Hematopoietic multipotent progenitor cell treated with erythropoietin and hydrocortisone succinate and interleukin-3 and kit ligand, for 15 days (in vitro differentiated cells): ENCODE data around the gene NDUFAF7.
A peak's percentile ranks its signal among the peaks of the same experiment; 100 is the strongest.
"Not testable (repeated sequence)": the region's sequence is repeated elsewhere in the genome, so short reads cannot be mapped to it uniquely, and the experiment has no call there.

Experiments
- DNase-seq: peaks from one replicate; pipeline ENCODE4 v3.0.0-alpha.2; 2015; ENCODE audit warnings: low spot score

The NDUFAF7 gene

GRCh38 chr2:37219046-37219445 is 12.4 kb upstream of the NDUFAF7 start:
- no peak for DNase-seq

DNA sequence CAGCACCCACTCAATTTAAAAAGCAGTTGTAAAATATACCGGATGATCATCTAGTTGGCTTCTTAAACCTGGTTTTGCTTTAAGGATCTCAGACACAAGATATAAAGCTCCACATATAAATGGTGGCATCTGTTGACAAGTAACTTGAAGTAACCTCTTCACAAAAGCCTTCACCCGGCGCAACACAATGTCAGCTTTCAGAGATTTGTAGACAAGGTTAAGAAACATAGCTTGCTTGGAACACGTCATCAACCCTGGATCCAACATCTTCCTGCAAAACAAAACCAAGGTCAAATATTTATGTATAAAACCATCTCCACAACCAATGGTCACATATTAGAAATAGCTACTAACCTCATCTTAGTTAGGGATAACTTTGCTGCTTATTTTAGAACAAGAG is 8.3 kb upstream of the NDUFAF7 start:
- no peak for DNase-seq

DNA sequence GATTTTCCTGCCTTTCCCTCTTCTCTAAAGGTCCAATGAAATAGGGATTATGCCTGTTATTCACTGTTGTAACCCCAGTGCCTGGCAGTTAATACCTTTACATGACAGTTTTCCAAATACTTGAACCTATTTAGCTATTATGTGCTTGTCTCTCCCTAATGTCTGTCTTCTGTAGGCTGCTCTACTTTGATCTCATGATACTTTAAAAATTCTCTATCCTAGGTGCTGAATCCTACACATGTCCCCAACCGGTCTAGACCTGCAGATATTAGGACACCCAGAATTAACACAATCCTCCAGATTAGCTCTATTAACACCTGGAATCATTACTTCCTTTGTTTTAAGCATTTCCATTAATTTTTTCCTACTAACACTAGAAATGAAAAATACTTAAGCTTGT is 7.4 kb upstream of the NDUFAF7 start:
- no peak for DNase-seq

DNA sequence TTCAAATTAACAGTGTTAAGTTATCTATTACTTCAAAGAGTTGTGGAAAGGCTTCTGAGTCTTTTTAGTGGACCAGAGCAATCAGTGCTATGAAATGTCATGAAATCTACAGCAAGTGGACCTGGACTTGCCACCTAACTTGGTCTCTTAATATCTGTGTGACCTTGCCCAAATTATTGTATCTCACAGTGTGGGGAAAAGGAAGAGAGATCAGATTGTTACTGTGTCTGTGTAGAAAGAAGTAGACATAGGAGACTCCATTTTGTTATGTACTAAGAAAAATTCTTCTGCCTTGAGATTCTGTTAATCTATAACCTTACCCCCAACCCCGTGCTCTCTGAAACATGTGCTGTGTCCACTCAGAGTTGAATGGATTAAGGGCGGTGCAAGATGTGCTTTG is 6.3 kb upstream of the NDUFAF7 start:
- DNase-seq: not testable (repeated sequence)

DNA sequence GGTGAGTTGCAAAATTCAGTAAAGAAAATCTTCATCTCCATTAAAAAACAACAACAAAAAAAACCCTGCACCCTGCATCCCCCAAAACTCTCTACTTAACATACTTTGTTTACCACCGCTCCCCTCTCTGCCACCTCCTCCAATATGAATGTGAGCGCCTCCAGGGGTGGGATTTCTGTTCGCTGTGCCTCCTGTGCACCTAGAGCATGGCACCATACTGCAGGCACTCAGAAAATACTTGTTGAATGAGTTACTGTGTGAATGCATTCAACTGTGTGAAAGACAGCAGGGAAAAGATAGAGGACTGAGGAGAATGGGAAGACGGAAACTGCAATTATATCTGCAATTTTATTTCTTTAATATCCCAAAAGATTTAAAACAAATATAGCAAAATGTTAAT is 4.6 kb upstream of the NDUFAF7 start:
- DNase-seq: no peak

GRCh38 chr2:37228788-37229187 is 2.7 kb upstream of the NDUFAF7 start:
- no peak for DNase-seq

DNA sequence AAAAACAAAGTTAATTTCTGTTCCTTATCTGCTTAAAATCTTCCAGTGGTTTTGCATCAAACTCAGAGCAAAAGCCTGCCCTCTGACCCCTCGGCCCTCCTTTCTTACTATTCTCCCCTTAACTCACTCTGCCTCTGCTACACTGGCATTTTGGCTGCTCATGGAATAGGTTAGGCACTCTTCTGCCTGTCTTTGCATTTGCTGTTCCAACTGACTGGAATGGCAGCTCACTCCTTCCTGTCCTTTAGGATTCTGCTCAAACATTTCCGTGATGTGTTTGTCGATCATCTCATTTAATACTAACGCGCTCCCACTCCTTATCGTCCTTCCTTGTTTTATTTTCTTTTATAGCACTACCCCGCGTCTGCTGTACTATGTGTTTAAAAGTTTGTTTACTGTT is 877 bp upstream of the NDUFAF7 start:
- DNase-seq: no peak

DNA sequence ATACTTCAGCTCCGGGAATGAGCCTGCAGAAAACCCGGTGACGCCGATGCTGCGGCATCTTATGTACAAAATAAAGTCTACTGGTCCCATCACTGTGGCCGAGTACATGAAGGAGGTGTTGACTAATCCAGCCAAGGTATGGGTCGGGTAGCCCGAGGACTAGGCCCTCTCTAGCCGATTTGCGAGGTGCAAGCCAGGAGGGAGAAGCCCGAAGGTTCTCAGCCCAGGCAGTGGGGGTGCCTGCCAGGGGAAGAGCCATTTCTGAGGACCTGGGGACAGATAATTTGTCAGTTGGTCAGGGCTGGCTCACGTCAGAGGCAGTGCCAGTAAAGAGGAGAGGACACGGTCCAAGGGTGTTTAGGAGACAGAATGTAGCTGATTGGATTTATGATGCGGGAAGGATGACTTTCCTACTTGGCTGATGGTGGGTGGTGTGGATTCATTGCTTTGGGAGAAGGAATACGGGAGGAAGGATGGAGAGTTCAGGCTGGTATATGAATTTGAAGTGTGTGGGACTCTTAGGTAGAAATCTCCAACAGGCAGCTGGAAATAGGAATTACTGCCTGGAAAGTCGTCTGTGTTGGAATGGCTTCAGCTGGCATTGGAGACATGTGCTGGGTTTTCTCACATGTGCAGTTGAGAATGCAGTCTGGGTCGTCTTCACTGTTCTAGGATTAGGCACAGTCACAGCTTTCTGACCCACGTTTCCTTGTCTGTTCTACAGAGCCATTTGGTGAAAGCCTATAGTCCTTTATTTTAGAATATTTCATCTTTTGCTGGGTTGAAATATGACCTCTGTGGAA is 874 bp downstream of the NDUFAF7 start:
- DNase-seq: peak; percentile 6

DNA sequence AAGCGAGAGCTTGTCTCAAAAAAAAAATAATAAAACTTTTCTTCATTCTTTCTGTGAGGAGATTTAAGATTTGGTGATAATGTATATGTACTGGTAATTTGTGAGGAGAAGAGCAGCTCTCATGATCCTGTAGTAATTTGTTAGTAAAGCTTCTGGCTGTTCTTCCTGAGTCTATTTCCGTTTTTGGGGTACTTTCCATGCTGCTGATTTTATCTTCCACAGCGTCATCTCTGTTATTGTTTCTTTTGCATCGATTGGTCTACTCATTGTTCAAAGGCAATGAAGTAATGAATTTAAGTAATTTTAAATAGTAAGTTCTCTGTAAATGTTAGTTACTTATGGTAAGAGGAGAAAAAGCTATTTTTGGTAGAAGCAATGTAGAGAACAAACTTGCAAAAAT is 12.0 kb downstream of the NDUFAF7 start:
- no peak for DNase-seq

GRCh38 chr2:37244017-37244416 is 12.6 kb downstream of the NDUFAF7 start:
- DNase-seq: no peak

DNA sequence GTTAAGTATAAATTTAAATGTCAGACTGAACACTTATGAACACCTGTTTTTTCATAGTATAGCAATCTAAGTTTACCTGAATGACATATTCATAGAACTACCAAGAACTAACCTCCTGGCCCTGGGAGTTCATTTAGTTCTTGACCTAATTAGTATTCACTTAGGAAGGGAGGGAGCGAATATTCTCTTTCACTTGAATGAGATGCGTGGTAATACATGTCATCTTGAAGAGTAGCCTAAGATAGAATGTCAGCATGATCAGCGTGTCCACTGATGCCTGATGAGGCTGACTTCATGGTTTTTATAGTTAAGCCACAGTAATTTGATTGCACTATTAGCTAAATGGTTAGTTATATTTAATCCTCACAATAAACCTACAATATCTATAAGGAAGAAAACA is 13.3 kb downstream of the NDUFAF7 start:
- no peak for DNase-seq

- DNase-seq: no peak
These were observed 14.7 kb downstream of the NDUFAF7 start for GRCh38 chr2:37246205-37246604.

- no peak for DNase-seq
These were observed 19.6 kb downstream of the NDUFAF7 start for GRCh38 chr2:37250869-37251740.

DNA sequence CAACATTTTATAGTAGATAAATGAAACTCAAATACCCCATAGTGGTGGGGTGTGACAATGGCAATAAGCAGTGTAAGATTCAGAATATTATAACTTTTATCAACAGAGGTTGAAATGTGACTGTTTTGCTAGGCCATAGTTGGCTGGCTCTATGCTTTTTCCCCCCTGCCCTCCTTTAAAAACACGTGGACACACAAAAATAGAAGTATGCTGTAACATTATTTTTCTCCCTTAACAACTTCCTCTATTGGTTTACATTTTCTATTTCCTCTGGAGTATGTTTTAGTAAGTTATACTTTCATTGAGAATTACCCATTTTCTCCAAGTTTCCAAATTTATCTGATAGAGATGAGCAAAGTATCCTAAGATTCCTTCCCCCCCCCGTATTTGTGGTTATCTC is 31.1 kb downstream of the NDUFAF7 start:
- no peak for DNase-seq

DNA sequence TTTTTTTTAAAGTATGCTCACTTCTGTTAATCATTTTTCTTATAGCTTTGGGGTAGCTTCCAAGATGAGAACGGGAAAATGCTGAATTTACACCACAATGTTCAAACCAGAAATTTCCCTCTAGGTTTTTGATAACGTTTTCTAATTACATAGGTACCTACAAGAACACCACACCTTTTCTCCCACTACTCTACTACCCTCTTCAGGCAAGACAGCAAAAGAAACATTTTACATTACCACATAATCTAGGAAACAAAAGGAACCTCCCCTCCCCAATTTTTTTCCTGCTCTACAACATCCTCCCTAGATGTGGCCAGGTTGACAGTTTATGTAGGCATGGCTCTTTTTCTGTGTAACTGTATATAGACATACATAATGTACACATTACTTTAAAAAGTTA is 32.4 kb downstream of the NDUFAF7 start:
- DNase-seq: no peak

DNA sequence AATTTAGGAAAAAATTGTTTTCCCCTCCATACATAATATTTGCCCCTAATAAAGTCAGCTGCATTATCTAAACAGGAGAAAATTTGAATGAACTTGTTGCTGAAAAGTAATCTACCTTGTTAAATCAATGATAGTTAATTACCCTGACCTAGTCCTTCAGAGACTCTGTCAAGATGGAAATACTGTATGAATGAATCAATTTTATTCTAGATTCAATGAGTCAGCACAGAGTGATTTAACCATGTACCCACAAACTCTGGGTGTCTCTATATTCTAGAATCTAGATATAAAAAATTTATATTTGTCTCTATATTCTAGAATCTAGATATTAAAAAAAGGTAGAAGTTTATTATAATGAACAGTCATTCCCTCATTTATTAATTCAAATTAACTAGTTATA is 36.2 kb downstream of the NDUFAF7 start:
- no peak for DNase-seq

DNA sequence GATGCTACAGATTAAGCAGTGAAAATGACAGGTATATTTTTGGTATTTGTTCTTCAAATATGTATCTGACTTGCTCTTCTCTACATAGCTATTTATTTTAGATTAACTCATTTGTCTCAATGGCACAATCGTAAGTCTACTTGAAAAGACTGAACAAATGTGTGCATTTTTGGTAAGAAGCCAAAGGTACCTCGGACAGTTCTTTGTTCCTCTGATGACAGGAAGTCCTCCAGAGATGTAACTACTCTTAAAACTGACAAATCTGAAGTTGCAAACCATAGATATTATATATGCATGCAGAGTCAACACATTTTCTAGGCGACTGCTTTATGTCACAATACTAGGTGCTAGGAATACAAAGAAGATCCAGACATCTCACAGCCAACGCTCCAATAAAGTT is 36.7 kb downstream of the NDUFAF7 start:
- no peak for DNase-seq

DNA sequence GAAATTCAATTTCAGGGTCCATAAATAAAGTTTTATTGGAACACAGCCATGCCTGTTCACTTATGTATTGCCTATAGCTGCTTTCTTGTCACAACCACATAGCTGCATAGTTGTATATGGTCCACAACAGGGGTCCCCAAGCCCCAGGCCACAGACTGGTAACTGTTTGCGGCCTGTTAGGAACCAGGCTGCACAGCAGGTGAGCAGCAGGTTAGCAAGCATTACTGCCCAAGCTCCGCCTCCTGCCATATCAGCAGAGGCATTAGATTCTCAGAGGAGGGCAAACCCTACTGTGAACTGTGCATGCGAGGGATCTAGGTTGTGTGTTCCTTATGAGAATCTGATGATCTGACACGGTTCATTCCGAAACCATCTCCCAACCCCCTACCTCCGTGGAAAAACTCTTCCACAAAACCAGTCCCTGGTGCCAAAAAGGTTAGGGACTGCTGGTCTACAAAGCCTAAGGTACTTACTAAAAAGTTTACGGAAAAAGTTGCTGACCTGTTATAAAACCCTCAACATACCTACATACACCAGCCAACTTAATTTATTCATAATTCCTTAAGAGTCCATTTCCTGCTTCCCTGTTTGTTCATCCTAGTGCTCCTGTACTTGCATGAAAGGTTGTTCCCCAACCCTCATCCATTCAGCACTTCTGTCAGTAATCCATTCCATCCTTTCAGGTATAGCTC is 40.1 kb downstream of the NDUFAF7 start:
- no peak for DNase-seq

DNA sequence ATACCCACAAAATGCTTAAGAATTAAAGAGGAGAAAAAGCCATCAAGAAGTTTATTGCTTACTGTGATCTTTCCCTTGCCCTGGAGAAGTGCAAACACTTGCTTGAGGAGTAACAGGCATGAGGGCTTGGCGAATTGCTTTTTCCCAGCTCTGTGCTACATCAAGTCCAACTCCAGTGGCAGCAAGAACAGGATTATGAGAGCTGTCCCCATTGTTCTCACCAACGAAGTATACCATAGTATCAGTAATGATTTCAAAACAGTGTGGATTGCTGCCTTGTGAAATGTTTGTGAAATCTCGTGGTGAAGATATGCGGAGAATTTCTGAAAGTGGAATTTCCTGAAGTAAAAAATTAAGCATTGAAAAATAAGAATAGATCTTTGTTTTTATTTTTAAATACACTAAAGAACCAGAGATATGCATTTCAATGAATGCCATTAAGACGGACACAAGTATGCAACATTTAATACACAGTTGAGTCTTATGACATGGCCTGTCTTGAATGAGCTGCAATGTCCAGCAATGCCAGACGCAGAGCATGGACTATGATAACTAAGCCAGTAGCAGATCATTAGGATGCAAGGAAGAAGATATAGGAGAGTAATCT is 43.0 kb downstream of the NDUFAF7 start:
- no peak for DNase-seq

DNA sequence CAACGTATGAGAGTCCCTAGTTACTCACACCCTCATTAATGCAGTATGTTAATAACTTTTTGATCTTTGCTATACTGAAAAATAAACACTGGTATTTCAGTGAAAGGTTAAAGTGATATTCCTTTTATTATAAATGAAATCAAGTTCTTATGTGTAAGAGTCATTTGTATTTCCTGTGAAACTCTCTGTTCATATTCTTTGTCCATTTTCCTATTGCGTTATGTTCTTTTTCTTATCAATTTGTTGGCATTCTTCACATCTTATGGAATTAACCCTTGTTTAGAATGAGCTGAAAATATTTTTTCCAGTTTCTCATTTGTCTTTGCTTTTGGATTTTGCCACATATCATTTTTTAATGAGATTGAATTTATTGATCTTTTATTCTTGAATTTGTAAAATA is 44.8 kb downstream of the NDUFAF7 start:
- no peak for DNase-seq

DNA sequence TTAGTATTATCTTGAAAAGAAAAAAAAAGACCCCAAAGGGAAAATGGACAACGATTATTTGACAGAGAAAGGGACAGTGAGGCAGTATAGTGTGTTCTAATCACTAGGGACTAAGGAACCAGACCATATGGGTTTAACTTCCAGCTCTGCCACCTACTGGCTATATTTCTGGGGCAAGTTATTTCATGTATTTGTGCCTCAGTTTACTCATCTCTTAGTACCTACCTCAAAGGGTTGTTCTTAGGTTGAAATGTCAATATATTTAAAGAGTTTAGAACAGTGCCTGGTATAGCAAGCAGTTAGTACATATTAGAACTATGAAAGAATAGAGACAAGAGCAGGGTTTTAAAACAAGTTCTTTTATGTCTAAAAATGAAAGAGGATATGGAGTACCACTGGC is 50.5 kb downstream of the NDUFAF7 start:
- DNase-seq: no peak

DNA sequence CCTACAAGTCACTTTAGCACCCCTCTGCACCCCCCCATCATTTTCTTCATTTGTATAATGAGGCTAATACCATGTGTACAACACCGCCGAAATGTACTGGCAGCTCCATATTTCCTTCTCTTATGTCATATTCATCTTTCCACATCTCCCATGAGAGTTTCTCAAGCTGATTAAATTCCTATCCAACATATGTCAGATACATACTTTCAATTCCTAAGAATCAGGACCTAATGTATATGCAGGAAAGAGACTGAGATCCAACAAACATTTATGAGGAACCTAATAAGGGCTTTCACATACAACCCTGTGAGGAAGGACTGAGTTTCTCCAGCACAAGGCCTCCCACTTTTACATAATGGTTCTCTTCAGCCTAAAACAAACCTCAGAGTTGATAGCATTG is 51.3 kb downstream of the NDUFAF7 start:
- DNase-seq: no peak
